Measurements from ENCODE around the gene HOGA1.
"Not testable (repeated sequence)": the region's sequence is repeated elsewhere in the genome, so short reads cannot be mapped to it uniquely, and the experiment has no call there.

The HOGA1 gene

DNA sequence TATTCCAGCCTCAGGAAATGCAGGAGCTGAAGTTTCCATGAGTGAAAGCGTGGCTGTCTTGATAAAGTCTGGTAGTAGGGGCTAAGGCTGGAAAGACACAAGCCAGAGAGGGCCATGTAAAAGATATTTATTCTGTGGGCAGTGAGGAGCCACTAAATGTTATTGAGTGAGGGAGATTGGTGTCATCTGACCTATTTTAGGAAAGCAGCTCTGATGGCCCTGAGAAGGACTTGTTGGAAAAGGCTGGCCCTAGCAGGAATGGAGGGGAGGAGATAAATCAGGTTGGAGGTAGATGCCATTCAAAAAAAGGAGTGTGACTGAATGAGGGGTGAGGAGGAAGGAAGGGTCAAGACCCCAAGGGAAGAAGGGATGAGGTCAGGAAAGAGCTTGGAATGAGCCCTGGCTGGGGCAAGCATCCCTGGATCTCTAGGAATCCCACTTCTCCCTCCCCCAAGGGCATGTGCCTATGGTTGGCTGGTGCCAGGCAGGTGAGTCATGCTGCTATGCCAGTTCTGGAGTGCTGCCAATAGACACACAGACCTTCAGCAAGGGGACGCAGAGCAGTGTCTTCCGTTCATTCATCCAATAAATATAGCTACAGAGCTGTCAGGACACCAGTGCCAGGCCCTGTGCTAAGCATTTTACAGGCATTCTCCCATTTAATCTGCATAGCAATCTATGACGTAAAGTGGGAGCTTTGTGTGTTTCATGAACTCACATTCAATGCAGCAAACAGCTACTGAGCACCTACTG, 9.6 kb upstream of the HOGA1 start:
- Histone ChIP-seq H3K9ac (ENCODE audit: low read depth, low read length) (no peak overlapping the region), H3K36me3 (ENCODE audit: insufficient read depth, low read depth, low read length) (peaks cover 4% of the 10 kb centered on the region; the same call in 1 of the 2 replicates), H3K4me1 (ENCODE audit: insufficient read depth, low read length) (peaks cover 5% of the 10 kb centered on the region; the same call in 1 of the 2 replicates), H3K9me3 (ENCODE audit: insufficient read depth, low read depth, low read length) (no peaks in the 10 kb centered on the region), H3K27ac (ENCODE audit: low read length) (no peak overlapping the region), H3K4me3 (ENCODE audit: low read length) (no peak overlapping the region), H3K27me3 (ENCODE audit: insufficient read depth, low read length) (no peaks in the 10 kb centered on the region)

DNA sequence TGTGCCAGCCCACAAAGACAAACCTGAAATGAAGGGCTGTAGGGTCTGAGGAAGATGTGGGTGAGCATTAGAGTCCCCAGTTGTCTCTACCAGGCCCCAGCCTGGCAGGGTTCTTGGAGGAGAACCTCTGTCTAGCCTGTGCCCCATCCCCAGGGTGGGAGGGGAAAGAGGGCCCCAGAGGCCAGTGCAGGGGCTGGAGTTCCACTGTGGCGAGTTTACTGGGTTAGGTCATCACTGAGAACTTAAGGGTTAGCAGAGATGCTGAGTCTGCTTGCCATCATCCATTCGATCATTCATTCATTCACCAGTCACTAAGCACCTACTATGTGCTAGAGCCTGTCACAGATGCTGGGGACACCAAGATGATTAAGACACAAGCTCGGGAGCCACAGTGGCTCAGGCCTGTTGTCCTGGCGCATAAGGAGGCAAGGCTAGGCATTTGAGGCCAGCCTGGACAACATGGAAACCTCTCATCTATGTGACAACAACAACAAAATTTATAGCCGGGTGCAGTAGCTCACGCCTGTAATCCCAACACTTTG, 9.0 kb upstream of the HOGA1 start:
- no peak overlapping the region for H3K27ac ChIP-seq (ENCODE audit: low read length)
- H3K36me3 ChIP-seq (ENCODE audit: insufficient read depth, low read depth, low read length): 0 out of 2 replicates have a peak, but pooled peaks cover 4% of the 10 kb centered on the region
- peaks cover 5% of the 10 kb centered on the region; the same call in 1 of the 2 replicates for H3K4me1 ChIP-seq (ENCODE audit: insufficient read depth, low read length)
- H3K9me3 ChIP-seq (ENCODE audit: insufficient read depth, low read depth, low read length): no peaks in the 10 kb centered on the region
- H3K4me3 ChIP-seq (ENCODE audit: low read length): no peak overlapping the region
- no peaks in the 10 kb centered on the region for H3K27me3 ChIP-seq (ENCODE audit: insufficient read depth, low read length)
- H3K9ac ChIP-seq (ENCODE audit: low read depth, low read length): no peak overlapping the region

DNA sequence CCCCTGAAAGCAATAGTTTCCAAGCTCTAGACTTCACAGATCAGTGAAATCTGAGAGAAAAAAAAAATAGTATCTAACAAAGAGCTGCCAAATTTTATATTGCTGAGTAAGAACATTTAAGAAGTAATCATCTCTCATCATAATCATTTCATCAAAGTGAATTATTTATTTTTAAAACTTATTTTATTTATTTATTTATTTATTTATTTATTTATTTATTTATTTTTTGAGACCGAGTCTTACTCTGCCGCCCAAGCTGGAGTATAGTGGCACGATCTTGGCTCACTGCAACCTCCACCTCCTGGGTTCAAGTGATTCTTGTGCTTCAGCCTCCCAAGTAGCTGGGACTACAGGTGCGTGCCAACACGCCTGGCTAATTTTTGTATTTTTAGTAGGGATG, 7.7 kb upstream of the HOGA1 start:
- not testable (repeated sequence) for H3K4me3 ChIP-seq (ENCODE audit: low read length); H3K4me1 ChIP-seq (ENCODE audit: insufficient read depth, low read length)

DNA sequence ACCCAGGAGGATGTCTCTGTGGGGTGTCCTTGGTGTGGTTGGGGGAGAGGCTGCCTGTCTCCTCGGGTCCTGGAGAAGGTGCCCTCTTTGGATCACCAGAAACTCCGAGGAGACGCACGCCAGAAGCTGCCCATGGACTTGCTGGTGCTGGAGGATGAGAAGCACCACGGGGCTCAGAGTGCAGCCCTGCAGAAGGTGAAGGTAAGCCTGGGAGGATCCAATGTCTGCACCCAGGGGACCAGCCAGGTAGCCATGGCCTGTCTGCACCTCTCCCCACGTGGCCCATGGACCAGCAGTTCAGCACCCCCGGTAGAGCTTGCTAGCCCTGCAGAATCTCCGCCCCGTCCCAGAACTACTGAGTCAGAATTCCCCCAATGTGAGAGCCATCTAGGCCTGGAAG, 6.5 kb upstream of the HOGA1 start:
- H3K27ac ChIP-seq (ENCODE audit: low read length): no peak overlapping the region
- no peak overlapping the region for H3K4me3 ChIP-seq (ENCODE audit: low read length)
- no peak overlapping the region for H3K9ac ChIP-seq (ENCODE audit: low read depth, low read length)
- H3K4me1 ChIP-seq (ENCODE audit: insufficient read depth, low read length): peaks cover 5% of the 10 kb centered on the region; the same call in 1 of the 2 replicates
- no peaks in the 10 kb centered on the region for H3K36me3 ChIP-seq (ENCODE audit: insufficient read depth, low read depth, low read length)
- no peaks in the 10 kb centered on the region for H3K9me3 ChIP-seq (ENCODE audit: insufficient read depth, low read depth, low read length)
- no peaks in the 10 kb centered on the region for H3K27me3 ChIP-seq (ENCODE audit: insufficient read depth, low read length)

More for the DNA sequence above, 7.7 kb upstream of the HOGA1 start:
- H3K27me3 ChIP-seq (ENCODE audit: insufficient read depth, low read length); H3K9me3 ChIP-seq (ENCODE audit: insufficient read depth, low read depth, low read length); H3K36me3 ChIP-seq (ENCODE audit: insufficient read depth, low read depth, low read length); H3K9ac ChIP-seq (ENCODE audit: low read depth, low read length); H3K27ac ChIP-seq (ENCODE audit: low read length): not testable (repeated sequence)

DNA sequence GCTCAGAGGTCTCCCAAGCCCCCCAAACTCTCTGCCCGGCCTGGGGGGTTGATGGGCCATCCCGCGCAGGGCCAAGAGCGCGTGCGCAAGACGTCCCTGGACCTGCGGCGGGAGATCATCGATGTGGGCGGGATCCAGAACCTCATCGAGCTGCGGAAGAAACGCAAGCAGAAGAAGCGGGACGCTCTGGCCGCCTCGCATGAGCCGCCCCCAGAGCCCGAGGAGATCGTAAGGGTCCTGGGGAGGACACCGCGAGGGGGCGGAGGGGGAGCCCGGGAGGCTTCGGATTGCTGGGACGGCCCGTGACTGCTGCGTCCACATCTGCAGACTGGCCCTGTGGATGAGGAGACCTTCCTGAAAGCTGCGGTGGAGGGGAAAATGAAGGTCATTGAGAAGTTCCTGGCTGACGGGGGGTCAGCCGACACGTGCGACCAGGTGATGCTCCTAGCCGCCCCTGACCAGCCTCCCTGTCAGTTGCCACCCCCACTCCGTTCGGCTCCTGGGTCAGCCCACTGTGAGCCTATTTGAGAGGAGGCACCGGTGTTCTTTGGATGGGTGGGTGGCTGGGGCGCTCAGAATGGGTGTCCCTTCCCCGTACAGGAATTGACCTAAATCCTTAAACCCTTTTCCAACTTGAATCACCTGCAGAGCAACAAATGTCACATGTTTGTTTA, 5.9 kb upstream of the HOGA1 start:
- Histone ChIP-seq H3K27me3 (ENCODE audit: insufficient read depth, low read length) (no peaks in the 10 kb centered on the region), H3K9me3 (ENCODE audit: insufficient read depth, low read depth, low read length) (no peaks in the 10 kb centered on the region), H3K36me3 (ENCODE audit: insufficient read depth, low read depth, low read length) (no peaks in the 10 kb centered on the region), H3K27ac (ENCODE audit: low read length) (no peak overlapping the region), H3K4me3 (ENCODE audit: low read length) (no peak overlapping the region), H3K9ac (ENCODE audit: low read depth, low read length) (no peak overlapping the region), H3K4me1 (ENCODE audit: insufficient read depth, low read length) (peaks cover 5% of the 10 kb centered on the region; the same call in 1 of the 2 replicates)

DNA sequence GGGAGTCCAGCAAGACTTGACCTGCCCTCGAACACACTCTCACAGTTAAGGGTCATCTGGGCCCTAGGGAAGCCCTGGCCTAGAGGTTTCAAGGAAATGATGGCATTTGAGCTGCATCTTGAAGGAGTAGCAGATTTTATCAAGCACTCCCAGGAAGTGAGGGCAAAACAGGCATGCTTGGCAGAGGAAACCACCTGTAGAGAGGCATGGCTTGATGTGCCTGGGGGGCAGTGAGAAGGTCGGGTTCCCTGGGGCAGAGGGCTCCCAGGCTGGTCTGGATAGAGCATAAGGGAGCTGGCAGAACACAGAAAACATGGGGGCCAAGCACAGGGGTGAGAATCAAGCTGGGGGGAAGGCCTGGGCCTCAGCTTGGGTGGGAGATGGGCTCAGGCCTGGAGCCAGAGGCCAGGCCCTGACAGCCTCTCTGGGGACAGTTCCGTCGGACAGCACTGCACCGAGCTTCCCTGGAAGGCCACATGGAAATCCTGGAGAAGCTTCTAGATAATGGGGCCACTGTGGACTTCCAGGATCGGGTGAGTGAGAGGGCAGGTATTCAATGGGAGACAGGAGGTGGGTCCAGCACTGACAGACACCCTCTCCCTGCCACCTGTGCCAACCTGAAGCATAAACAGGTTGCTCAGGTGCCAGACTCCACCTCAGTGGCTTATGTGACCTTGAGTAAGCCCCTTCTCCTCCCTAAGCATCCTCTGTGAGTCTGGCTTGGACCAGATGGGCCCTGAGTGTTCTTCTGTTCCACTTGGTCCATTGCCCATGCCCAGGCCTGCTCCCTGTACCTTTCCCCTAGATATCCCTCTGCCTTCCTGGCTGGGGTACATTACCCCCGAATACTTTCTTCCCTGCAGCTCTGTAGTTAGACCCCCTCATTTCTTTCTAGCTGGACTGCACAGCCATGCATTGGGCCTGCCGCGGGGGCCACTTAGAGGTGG, 3.5 kb upstream of the HOGA1 start:
- no peaks in the 10 kb centered on the region for H3K9me3 ChIP-seq (ENCODE audit: insufficient read depth, low read depth, low read length)

DNA sequence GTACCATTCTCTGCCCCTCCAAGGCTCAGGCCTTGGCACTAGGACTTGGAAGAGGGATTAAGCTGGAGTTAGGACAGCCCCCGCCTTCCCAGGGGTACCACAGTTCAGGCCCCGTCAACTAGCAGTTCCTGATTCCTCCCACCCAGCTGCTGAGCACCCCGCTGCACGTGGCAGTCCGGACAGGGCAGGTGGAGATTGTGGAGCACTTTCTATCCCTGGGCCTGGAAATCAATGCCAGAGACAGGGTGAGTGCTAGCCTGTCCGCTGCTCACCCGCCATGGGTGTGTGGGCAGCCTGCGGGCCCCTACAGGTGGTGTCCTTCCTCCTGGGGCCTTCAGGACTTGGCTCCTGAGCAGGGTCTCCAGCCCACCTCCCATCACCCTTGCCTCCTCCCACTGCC, 2.0 kb upstream of the HOGA1 start:
- Histone ChIP-seq H3K36me3 (ENCODE audit: insufficient read depth, low read depth, low read length) (no peaks in the 10 kb centered on the region), H3K9ac (ENCODE audit: low read depth, low read length) (no peak overlapping the region), H3K27me3 (ENCODE audit: insufficient read depth, low read length) (no peaks in the 10 kb centered on the region), H3K4me3 (ENCODE audit: low read length) (no peak overlapping the region), H3K9me3 (ENCODE audit: insufficient read depth, low read depth, low read length) (no peaks in the 10 kb centered on the region), H3K4me1 (ENCODE audit: insufficient read depth, low read length) (peaks cover 3% of the 10 kb centered on the region; the same call in 1 of the 2 replicates), H3K27ac (ENCODE audit: low read length) (no peak overlapping the region)

More for the DNA sequence above, 3.5 kb upstream of the HOGA1 start:
- H3K36me3 ChIP-seq (ENCODE audit: insufficient read depth, low read depth, low read length): no peaks in the 10 kb centered on the region
- H3K9ac ChIP-seq (ENCODE audit: low read depth, low read length): no peak overlapping the region
- H3K27me3 ChIP-seq (ENCODE audit: insufficient read depth, low read length): no peaks in the 10 kb centered on the region
- H3K27ac ChIP-seq (ENCODE audit: low read length): no peak overlapping the region
- H3K4me3 ChIP-seq (ENCODE audit: low read length): no peak overlapping the region
- H3K4me1 ChIP-seq (ENCODE audit: insufficient read depth, low read length): peaks cover 3% of the 10 kb centered on the region; the same call in 1 of the 2 replicates

DNA sequence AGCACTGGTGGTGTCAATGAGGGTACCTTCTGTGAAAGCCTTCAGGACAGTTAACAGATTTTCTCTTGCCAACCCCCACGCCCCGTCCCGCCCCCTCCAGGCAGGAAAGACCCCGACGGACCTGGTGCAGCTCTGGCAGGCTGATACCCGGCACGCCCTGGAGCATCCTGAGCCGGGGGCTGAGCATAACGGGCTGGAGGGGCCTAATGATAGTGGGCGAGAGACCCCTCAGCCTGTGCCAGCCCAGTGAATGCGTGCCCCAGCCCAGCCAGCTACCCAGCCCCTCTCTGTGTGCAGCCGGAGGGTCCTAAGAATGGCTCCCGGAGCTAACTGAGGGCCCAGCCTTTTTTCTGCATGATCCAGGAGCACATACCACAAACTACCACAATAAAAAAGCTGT, 713 bp upstream of the HOGA1 start:
- Histone ChIP-seq H3K27me3 (ENCODE audit: insufficient read depth, low read length) (no peaks in the 10 kb centered on the region), H3K4me3 (ENCODE audit: low read length) (no peak overlapping the region), H3K27ac (ENCODE audit: low read length) (no peak overlapping the region), H3K9ac (ENCODE audit: low read depth, low read length) (no peak overlapping the region; the same call in 1 of the 2 replicates), H3K4me1 (ENCODE audit: insufficient read depth, low read length) (peaks cover 3% of the 10 kb centered on the region; the same call in 1 of the 2 replicates), H3K9me3 (ENCODE audit: insufficient read depth, low read depth, low read length) (no peaks in the 10 kb centered on the region), H3K36me3 (ENCODE audit: insufficient read depth, low read depth, low read length) (no peaks in the 10 kb centered on the region)

DNA sequence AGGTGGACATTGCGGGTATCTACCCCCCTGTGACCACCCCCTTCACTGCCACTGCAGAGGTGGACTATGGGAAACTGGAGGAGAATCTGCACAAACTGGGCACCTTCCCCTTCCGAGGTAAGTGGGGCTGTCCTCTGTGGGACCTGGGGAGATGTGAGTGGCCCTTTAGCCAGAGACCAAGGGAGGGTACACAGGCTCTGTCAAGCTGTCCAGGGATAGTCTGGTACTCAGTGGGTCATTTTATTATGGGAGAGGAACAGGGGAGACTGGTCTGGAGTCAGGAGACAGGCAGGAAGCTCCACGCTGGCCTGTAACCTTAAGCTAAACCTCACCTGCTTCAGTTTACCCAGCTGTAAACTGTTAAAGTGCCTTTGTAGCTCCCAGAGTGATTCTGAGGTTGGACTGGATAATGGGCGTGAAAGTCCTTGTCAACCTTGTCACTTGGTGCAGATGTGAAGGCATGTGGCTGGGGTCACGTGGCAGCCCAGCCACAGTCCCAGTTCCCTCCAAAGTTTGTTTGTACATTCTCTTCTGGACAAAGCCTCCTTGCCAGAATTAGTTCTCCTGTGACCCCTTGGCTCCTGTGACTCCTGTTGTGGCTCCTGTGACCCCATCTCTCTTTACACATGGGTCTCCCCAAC, 729 bp downstream of the HOGA1 start:
- no peak overlapping the region for H3K4me3 ChIP-seq (ENCODE audit: low read length)

DNA sequence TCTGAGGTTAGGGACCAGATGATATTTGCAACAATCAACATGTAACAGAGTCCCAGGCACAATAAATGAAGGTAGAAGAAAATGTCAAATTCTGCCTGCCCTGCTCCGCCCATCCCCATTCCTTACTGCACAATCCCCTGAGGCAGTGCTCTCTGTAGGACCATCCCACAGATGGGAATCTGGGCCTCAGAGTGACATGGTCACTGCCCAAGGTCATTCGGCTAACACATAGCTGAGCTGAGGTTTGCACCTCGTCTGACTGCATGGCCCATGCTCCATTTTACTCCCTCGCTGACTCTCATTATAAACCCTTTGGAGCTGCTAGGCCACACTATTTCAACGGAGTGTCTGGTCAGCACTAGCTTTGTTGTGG, 1.2 kb downstream of the HOGA1 start:
- Histone ChIP-seq H3K27ac (ENCODE audit: low read length) (no peak overlapping the region), H3K27me3 (ENCODE audit: insufficient read depth, low read length) (no peaks in the 10 kb centered on the region), H3K4me1 (ENCODE audit: insufficient read depth, low read length) (peaks cover 3% of the 10 kb centered on the region; the same call in 1 of the 2 replicates), H3K36me3 (ENCODE audit: insufficient read depth, low read depth, low read length) (no peaks in the 10 kb centered on the region), H3K9ac (ENCODE audit: low read depth, low read length) (no peak overlapping the region), H3K9me3 (ENCODE audit: insufficient read depth, low read depth, low read length) (no peaks in the 10 kb centered on the region), H3K4me3 (ENCODE audit: low read length) (no peak overlapping the region)

More for the DNA sequence above, 729 bp downstream of the HOGA1 start:
- H3K36me3 ChIP-seq (ENCODE audit: insufficient read depth, low read depth, low read length): no peaks in the 10 kb centered on the region
- no peaks in the 10 kb centered on the region for H3K9me3 ChIP-seq (ENCODE audit: insufficient read depth, low read depth, low read length)
- no peak overlapping the region for H3K27ac ChIP-seq (ENCODE audit: low read length)
- H3K4me1 ChIP-seq (ENCODE audit: insufficient read depth, low read length): peaks cover 3% of the 10 kb centered on the region; the same call in 1 of the 2 replicates
- H3K27me3 ChIP-seq (ENCODE audit: insufficient read depth, low read length): no peaks in the 10 kb centered on the region
- no peak overlapping the region for H3K9ac ChIP-seq (ENCODE audit: low read depth, low read length)

DNA sequence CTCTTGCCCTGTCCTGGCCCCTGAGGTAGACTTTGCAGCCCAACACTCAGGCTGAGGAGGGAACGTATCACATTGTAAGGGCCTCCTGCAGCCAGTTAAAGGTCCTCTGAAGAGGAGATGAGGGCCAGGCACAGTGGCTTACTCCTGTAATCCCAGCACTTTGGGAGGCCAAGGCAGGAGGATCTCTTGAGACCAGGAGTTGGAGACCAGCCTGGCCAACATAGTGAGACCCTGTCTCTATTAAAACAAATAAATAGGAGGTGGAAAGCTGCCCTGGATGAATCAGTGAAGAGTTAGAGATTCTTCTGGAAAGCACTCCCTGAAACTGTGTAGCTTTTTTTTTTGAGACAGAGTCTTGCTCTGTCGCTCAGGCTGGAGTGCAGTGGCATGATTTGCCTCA, 3.0 kb downstream of the HOGA1 start:
- Histone ChIP-seq H3K36me3 (ENCODE audit: insufficient read depth, low read depth, low read length) (no peaks in the 10 kb centered on the region), H3K27ac (ENCODE audit: low read length) (no peak overlapping the region), H3K4me1 (ENCODE audit: insufficient read depth, low read length) (peaks cover 3% of the 10 kb centered on the region; the same call in 1 of the 2 replicates), H3K27me3 (ENCODE audit: insufficient read depth, low read length) (no peaks in the 10 kb centered on the region), H3K9me3 (ENCODE audit: insufficient read depth, low read depth, low read length) (no peaks in the 10 kb centered on the region), H3K4me3 (ENCODE audit: low read length) (no peak overlapping the region), H3K9ac (ENCODE audit: low read depth, low read length) (no peak overlapping the region)

All from iPS-20b (cell line).